Right lobe of liver (tissue), 6 donors: ENCODE measurements around the gene NKAIN2. TPM values are rescaled to one million over a fixed set of nuclear protein-coding genes. Genes with fewer than 3 reads are reported as not detected.

Experiments used
- ATAC-seq, 4 donors: fragments of 200-7000 bp; cut with Tn5 transposase; one replicate each; pipeline ENCODE4 v1.9.1; 2020; ENCODE audit warnings: mild to moderate bottlenecking in 4 of 4, moderate library complexity in 4 of 4
- DNase-seq, 3 donors: peaks; one replicate each; pipeline ENCODE4 v3.0.0-alpha.2; 2020
- H3K27ac ChIP-seq, 3 donors: fragments of 200-600 bp; one replicate each; pipeline ENCODE4 v1.8.0; 2022
- H3K27me3 ChIP-seq, 2 donors: fragments of 200-600 bp; one replicate each; pipeline ENCODE4 v1.8.0; 2022
- H3K36me3 ChIP-seq, 4 donors: fragments of 200-600 bp; sonication (generic) in 1 of 4; one replicate each; pipeline versions ENCODE4 v1.5.1 to v1.8.0; 2017 to 2022; ENCODE audit warnings: control low read depth in 1 of 4
- H3K4me1 ChIP-seq, 4 donors: fragments of 200-600 bp; sonication (generic) in 1 of 4; one replicate each; pipeline versions ENCODE4 v1.5.1 to v1.8.0; 2017 to 2022; ENCODE audit warnings: control low read depth in 1 of 4
- H3K4me3 ChIP-seq, 3 donors: fragments of 200-600 bp; one replicate each; pipeline ENCODE4 v1.8.0; 2022
- H3K9me3 ChIP-seq, 4 donors: fragments of 200-600 bp; sonication (generic) in 1 of 4; one replicate each; pipeline versions ENCODE4 v1.5.1 to v1.8.0; 2017 to 2022; ENCODE audit warnings: control low read depth in 1 of 4
- CTCF ChIP-seq, 4 donors: fragments of 200-600 bp in 3 of 4; fragments of 450-650 bp in 1 of 4; IDR thresholded peaks; one replicate each; pipeline versions ENCODE4 v1.5.1 to v1.8.0; 2016 to 2022; ENCODE audit warnings: antibody characterized with exemption in 4 of 4, mild to moderate bottlenecking in 2 of 4
- POLR2A ChIP-seq: fragments of 450-650 bp; IDR thresholded peaks from one replicate; pipeline ENCODE4 v1.6.1; 2017; ENCODE audit warnings: antibody characterized with exemption, mild to moderate bottlenecking
- WGBS: methylation state at CpG from one replicate; pipeline ENCODE4 v1.1.6; 2018; ENCODE audit warnings: low coverage, low lambda C conversion rate; ENCODE audit not compliant: insufficient coverage; ENCODE audit errors: missing lambda C conversion rate; 5-methylcytosine and 5-hydroxymethylcytosine counted together
- intact Hi-C, 2 donors: fragments of 100-400 bp; cut with DNase I; formaldehyde crosslinking; loops; one replicate each; pipeline versions ENCODE4 v1.11.2 to v1.14.1; 2022
- total RNA-seq, 6 experiments: library from RNA; depleted of rRNA in 2 of 6; stranded (reverse); fragments of >200 nt in 2 of 6; fragmentation: NEBNext Ultra II Directional in 3 of 6; extraction: Animal tissue kit (Norgen Biotek cat#: 25700) in 3 of 6; gene quantifications; one replicate each; pipeline versions ENCODE4 v1.1.0 to v1.2.4, GENCODE V29; 2016 to 2023
- donor health status: DM: no; HTN: yes; CAD: no.
- donor health status: DM: no; HTN: no; CAD: no.
- donor health status: DM: no; HTN: no; CAD: no.
- donor health status: DM: no; HTN: yes; CAD: no.
- donor health status: DM: no; HTN: yes; CAD: no.

The NKAIN2 gene
- total RNA-seq, 6 experiments from 2014 or later: 0.16 to 0.28 TPM; not detected in 4

DNA sequence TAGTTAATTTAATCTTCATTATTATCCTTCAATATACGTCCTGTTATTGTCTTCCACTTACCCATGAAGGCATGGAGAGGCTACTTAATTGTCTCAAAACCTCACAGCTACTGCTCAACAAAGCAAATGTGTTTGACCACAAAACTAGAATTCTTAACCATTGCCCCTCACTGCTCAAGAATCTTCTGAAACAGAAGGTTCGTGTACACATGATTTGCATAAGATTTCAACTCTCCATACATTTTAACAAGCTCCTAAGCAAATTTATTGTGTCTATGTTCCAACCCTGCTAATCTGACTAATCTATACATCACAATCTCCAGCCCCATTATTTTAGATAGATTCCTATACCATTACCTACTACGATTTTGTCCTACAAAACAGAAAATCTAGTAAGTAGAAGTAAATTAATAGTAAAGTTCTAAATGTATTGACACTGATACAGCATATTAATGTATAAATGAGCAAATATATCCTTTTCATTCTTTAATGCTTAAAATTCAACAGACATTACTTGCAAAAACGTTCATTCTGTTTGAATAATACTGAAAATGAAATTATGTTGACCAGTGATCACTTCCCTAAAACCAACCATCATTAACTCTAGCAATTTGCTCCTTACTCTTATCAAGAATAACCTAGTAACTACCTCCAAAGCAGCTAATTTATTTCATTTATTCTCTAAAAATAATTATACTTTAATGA is 1068.8 kb downstream of the NKAIN2 start:
- no peak for ATAC-seq
- intact Hi-C loops: loop anchor here in 1 of 2 donors (5.0 kb wide), 1 partner anchor 240 kb away; no protein-coding TSS in a partner anchor
- Histone ChIP-seq H3K4me1 (no peaks in the 10 kb centered on the region), H3K36me3 (no peaks in the 10 kb centered on the region), H3K27ac (no peak overlapping the region), H3K4me3 (no peak overlapping the region), H3K9me3 (no peaks in the 10 kb centered on the region), H3K27me3 (no peaks in the 10 kb centered on the region)
- TF ChIP-seq CTCF (IDR thresholded peaks at IDR 0.05) (no peak), POLR2A (no peak)
- no peak for DNase-seq
- WGBS: 64% methylated on average over 4 of the region's 4 CpGs

DNA sequence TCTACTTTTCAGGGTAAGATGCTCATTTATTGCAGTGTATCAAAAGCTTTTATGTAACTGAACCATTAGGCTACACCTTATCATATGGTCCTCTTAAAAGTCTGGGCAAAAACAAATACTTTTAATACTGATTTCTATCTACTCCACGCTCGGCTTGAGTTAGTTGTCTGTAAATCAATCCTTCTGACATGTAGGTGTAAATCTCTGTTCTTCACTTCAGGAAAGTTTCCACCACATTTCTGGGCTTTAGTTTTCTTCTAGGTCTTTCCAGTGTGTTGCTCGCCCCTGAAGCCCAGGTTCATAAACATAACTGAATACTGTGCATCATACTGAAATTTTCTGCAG is 1069.4 kb downstream of the NKAIN2 start:
- Histone ChIP-seq H3K27ac (no peak overlapping the region), H3K4me3 (no peak overlapping the region), H3K36me3 (no peaks in the 10 kb centered on the region), H3K4me1 (no peaks in the 10 kb centered on the region), H3K9me3 (no peaks in the 10 kb centered on the region), H3K27me3 (no peaks in the 10 kb centered on the region)
- 76% methylated on average over 3 of the region's 3 CpGs for WGBS
- intact Hi-C loops: loop anchor here in 1 of 2 donors (5.0 kb wide), 1 partner anchor 239 kb away; no protein-coding TSS in a partner anchor
- no peak for DNase-seq
- ATAC-seq: no peak
- TF ChIP-seq CTCF (IDR thresholded peaks at IDR 0.05): no peak
- TF ChIP-seq POLR2A: no peak

Other genes starting within 250 kb of the NKAIN2 start
- gene TRDN, start 166.9 kb upstream of the NKAIN2 start, total RNA-seq: under 1 TPM in 2 of 6 experiments, not detected in 4; 0.06 to 0.19 TPM